GM19468 (cell line): ENCODE measurements around the gene HBG2.
"Not testable (repeated sequence)": the region's sequence is repeated elsewhere in the genome, so short reads cannot be mapped to it uniquely, and the experiment has no call there.

Experiments
- ATAC-seq: cut with Tn5 transposase; IDR thresholded peaks from one replicate; pipeline ENCODE4 v1.9.1; 2021; ENCODE audit warnings: mild to moderate bottlenecking, moderate library complexity, moderate number of reproducible peaks; ENCODE audit not compliant: unreplicated experiment; ENCODE audit errors: extremely low read depth

Gene HBG2

GRCh38 chr11:5252192-5252918 is 2.2 kb downstream of the HBG2 start:
- ATAC-seq = no peak

GRCh38 chr11:5251746-5252145 is 2.8 kb downstream of the HBG2 start:
- ATAC-seq = no peak

GRCh38 chr11:5250543-5251204 is 3.9 kb downstream of the HBG2 start:
- no peak for ATAC-seq

- ATAC-seq = not testable (repeated sequence)
Measured at GRCh38 chr11:5249807-5250396, 4.7 kb downstream of the HBG2 start, which contains the start of gene HBG1. Gene HBG1, minus strand, starts transcription at chr11:5249857. Its CDS starts 53 bp downstream, at chr11:5249804.

GRCh38 chr11:5248498-5248897 is 6.1 kb downstream of the HBG2 start:
- ATAC-seq = not testable (repeated sequence)

GRCh38 chr11:5247472-5248192 is 6.9 kb downstream of the HBG2 start:
- no peak for ATAC-seq

- ATAC-seq = no peak
Measured at GRCh38 chr11:5246772-5247471, 7.7 kb downstream of the HBG2 start.

- ATAC-seq = no peak
Measured at GRCh38 chr11:5245155-5245554, 9.4 kb downstream of the HBG2 start.

- no peak for ATAC-seq
Measured at GRCh38 chr11:5243816-5244180, 10.8 kb downstream of the HBG2 start.

- ATAC-seq = no peak
Measured at GRCh38 chr11:5242933-5243815, 11.4 kb downstream of the HBG2 start.

- ATAC-seq = no peak
Measured at GRCh38 chr11:5242208-5242607, 12.4 kb downstream of the HBG2 start.

- no peak for ATAC-seq
Measured at GRCh38 chr11:5241458-5241857, 13.1 kb downstream of the HBG2 start.

GRCh38 chr11:5240458-5240857 is 14.1 kb downstream of the HBG2 start:
- no peak for ATAC-seq

- ATAC-seq = no peak
Measured at GRCh38 chr11:5240056-5240455, 14.5 kb downstream of the HBG2 start.

- no peak for ATAC-seq
Measured at GRCh38 chr11:5239046-5239445, 15.5 kb downstream of the HBG2 start.

- ATAC-seq = no peak
Measured at GRCh38 chr11:5238486-5238885, 16.1 kb downstream of the HBG2 start.

- no peak for ATAC-seq
Measured at GRCh38 chr11:5237420-5237819, 17.2 kb downstream of the HBG2 start.

GRCh38 chr11:5235364-5236095 is 19.1 kb downstream of the HBG2 start:
- no peak for ATAC-seq
